Measurements from ENCODE around the gene MYPN. TPM values are rescaled to one million over a fixed set of nuclear protein-coding genes. Genes with fewer than 3 reads are reported as not detected.
"Not testable (repeated sequence)": the region's sequence is repeated elsewhere in the genome, so short reads cannot be mapped to it uniquely, and the experiment has no call there.

Gene MYPN
- total RNA-seq, 4 donors from 2014 or later = 0.16 TPM; not detected in 3

- 1% methylated on average over 17 of the region's 27 CpGs for WGBS
These were observed 35.1 kb upstream of the MYPN start for GRCh38 chr10:68074031-68074774.

DNA sequence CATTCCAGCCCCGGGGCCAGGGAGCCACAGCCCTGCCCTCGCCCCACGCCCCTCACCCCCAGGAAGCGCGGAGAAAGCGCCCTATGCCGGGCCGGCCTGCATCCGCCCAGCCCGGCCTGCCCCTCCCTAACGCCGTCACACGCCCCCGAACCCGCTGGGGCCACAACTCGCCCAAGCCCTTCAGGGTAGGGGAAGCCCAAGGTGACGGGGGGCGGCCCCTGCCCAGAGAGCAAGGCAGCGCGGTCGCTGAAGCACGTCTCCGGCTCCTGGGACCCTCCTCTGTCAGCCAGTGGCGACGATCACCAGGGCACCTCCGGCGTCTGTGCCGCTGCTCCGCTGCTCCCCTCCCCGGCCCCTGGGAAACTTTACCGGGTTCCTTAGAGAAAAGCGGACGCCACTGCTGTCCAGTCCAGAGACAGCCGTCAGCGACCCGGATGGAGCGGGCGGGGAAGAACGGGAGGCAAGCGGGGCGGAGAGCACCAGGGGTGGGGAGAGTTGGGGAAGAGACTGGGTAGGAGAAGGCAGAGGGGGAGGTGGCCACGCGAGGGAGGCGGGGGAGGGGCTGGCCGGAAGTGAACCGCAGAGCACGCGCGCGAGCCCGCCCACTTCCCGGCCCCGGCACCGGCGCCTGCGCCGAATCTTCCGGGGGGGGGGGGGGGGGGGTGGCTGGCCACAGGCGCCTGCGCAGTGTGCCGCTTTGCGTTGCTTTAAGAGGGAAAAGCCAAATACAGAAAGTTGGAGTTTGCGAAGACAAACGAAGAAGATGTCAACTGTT lies 34.3 kb upstream of the MYPN start, which contains the start of gene HERC4:
TSS of gene HERC4 (minus strand) at position 509 of the 775 bp plus-strand sequence. CDS start 2,175 bp downstream, outside the sequence.
- H3K27ac ChIP-seq = peak within 1 kb of the TSS; percentile 98
- TF ChIP-seq POLR2AphosphoS5 (IDR thresholded peaks at IDR 0.05) (peak in 1 of 3 donors; percentile 47), CTCF (IDR thresholded peaks at IDR 0.05) (no peak), POLR2A (IDR thresholded peaks at IDR 0.05) (peak in 1 of 2 donors; percentile 82), EP300 (IDR thresholded peaks at IDR 0.05) (no peak)
- peak; percentile 97 for DNase-seq (ENCODE audit: low spot score in 2 of 2)
- H3K4me3 ChIP-seq = peak within 1 kb of the TSS; percentile 77
- H3K27me3 ChIP-seq = no peaks in the 10 kb centered on the region
- H3K4me1 ChIP-seq = peaks cover 34% of the 10 kb centered on the region
- whole genome bisulfite sequencing = 2% methylated on average over 26 of the region's 64 CpGs
- no peaks in the 10 kb centered on the region for H3K36me3 ChIP-seq
- H3K9me3 ChIP-seq = no peaks in the 10 kb centered on the region

More at GRCh38 chr10:68074031-68074774, 35.1 kb upstream of the MYPN start:
- peaks cover 4% of the 10 kb centered on the region for H3K36me3 ChIP-seq
- peak overlapping the region; percentile 98 for H3K27ac ChIP-seq
- peak overlapping the region; percentile 77 for H3K4me3 ChIP-seq
- DNase-seq (ENCODE audit: low spot score in 2 of 2) = no peak
- no peaks in the 10 kb centered on the region for H3K9me3 ChIP-seq
- H3K27me3 ChIP-seq = no peaks in the 10 kb centered on the region
- peaks cover 34% of the 10 kb centered on the region for H3K4me1 ChIP-seq
- TF ChIP-seq POLR2AphosphoS5 (IDR thresholded peaks at IDR 0.05) = no peak
- TF ChIP-seq POLR2A (IDR thresholded peaks at IDR 0.05) = no peak
- TF ChIP-seq EP300 (IDR thresholded peaks at IDR 0.05) = no peak
- no peak for TF ChIP-seq CTCF (IDR thresholded peaks at IDR 0.05)

GRCh38 chr10:68075550-68076004 lies 33.7 kb upstream of the MYPN start:
- 27% methylated on average over 3 of the region's 3 CpGs for WGBS
- Histone ChIP-seq H3K27ac (peak overlapping the region; percentile 98), H3K36me3 (no peaks in the 10 kb centered on the region), H3K4me3 (peak overlapping the region; percentile 77), H3K4me1 (peaks cover 34% of the 10 kb centered on the region), H3K9me3 (no peaks in the 10 kb centered on the region), H3K27me3 (no peaks in the 10 kb centered on the region)
- no peak for DNase-seq (ENCODE audit: low spot score in 2 of 2)
- no peak for TF ChIP-seq POLR2A (IDR thresholded peaks at IDR 0.05)
- TF ChIP-seq EP300 (IDR thresholded peaks at IDR 0.05) = no peak
- TF ChIP-seq POLR2AphosphoS5 (IDR thresholded peaks at IDR 0.05) = no peak
- no peak for TF ChIP-seq CTCF (IDR thresholded peaks at IDR 0.05)

DNA sequence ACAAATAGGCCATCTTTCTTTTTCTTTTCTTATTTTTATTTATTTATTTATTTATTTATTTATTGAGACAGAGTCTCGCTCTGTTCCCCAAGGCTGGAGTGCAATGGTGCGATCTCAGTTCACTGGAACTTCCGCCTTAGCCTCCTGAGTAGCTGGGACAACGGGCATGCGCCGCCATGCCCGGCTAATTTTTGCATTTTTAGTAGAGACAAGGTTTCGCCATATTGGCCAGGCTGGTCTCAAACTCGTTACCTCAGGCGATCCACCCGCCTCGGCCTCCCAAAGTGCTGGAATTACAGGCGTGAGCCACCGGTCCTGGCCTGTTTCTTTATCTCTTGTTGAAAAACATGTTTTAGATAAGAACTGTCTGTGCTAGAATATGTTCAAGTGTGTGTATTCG lies 33.2 kb upstream of the MYPN start:
- not testable (repeated sequence) for H3K27me3 ChIP-seq; H3K4me3 ChIP-seq; H3K36me3 ChIP-seq; H3K27ac ChIP-seq; H3K9me3 ChIP-seq; DNase-seq (ENCODE audit: low spot score in 2 of 2)
- 98% methylated on average over 15 of the region's 15 CpGs for WGBS
- H3K4me1 ChIP-seq = peaks cover 34% of the 10 kb centered on the region

DNA sequence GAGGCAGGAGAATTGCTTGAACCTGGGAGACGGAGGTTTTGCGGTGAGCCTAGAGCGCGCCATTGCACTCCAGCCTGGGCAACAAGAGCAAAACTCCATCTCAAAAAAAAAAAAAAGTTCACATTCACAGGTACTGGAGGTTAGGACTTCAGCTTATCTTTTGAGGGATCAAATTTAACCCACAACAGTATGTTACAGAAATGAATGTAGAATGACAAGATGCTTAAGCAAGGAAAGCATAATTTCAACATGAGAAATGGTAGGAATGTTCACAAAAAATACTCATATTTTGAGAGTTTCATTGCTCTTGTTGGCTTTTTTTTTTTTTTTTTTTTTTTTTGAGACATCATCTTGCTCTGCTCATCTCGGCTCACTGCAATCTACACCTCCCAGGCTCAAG lies 32.3 kb upstream of the MYPN start:
- TF ChIP-seq CTCF (IDR thresholded peaks at IDR 0.05) (no peak), POLR2AphosphoS5 (IDR thresholded peaks at IDR 0.05) (no peak), EP300 (IDR thresholded peaks at IDR 0.05) (no peak), POLR2A (IDR thresholded peaks at IDR 0.05) (no peak)
- 98% methylated on average over 5 of the region's 5 CpGs for WGBS
- DNase-seq (ENCODE audit: low spot score in 2 of 2) = no peak

More for the DNA sequence above, 32.3 kb upstream of the MYPN start:
- Histone ChIP-seq H3K27me3 (no peaks in the 10 kb centered on the region), H3K4me1 (peaks cover 26% of the 10 kb centered on the region), H3K9me3 (no peaks in the 10 kb centered on the region), H3K4me3 (no peak overlapping the region), H3K36me3 (no peaks in the 10 kb centered on the region), H3K27ac (no peak overlapping the region)

Measured in suprapubic skin (tissue), 4 donors.